H1 (cell line): ENCODE data around the gene LRRC42. TPM values are rescaled to one million over a fixed set of nuclear protein-coding genes. Genes with fewer than 3 reads are reported as not detected.

Experiments used
- ATF2 ChIP-seq: IDR thresholded peaks from 2 replicates; pipeline ENCODE4 v1.6.1; 2012; ENCODE audit warnings: low read length, inconsistent platforms
- BACH1 ChIP-seq: IDR thresholded peaks from 2 replicates; pipeline ENCODE4 v1.6.1; 2012; ENCODE audit warnings: low read length, improper control_type of control experiment
- BCL11A ChIP-seq, 2 experiments: IDR thresholded peaks; one replicate each; pipeline ENCODE4 v1.6.1; 2011; ENCODE audit warnings: low read depth in 2 of 2, low read length in 2 of 2, mild to moderate bottlenecking in 2 of 2
- BRCA1 ChIP-seq: IDR thresholded peaks from 2 replicates; pipeline ENCODE4 v1.6.1; 2012; ENCODE audit warnings: low read depth, low read length, improper control_type of control experiment
- CEBPB ChIP-seq: IDR thresholded peaks from 2 replicates; pipeline ENCODE4 v1.6.1; 2012; ENCODE audit warnings: low read depth, low read length
- CTBP2 ChIP-seq: IDR thresholded peaks from 2 replicates; pipeline ENCODE4 v1.7.0; 2011; ENCODE audit warnings: borderline replicate concordance, mild to moderate bottlenecking, moderate library complexity, mixed read lengths, low read length; ENCODE audit not compliant: insufficient read depth, insufficient read length
- CTCF ChIP-seq, 3 experiments: IDR thresholded peaks; 1 replicate in 2 of 3; 2 replicates in 1 of 3; pipeline versions ENCODE4 v1.5.1 to v1.6.1; 2011; ENCODE audit warnings: low read length in 3 of 3, mild to moderate bottlenecking in 3 of 3, inconsistent platforms in 2 of 3, low read depth in 1 of 3, moderate library complexity in 1 of 3; ENCODE audit not compliant: insufficient read depth in 1 of 3; ENCODE audit errors: control extremely low read depth in 1 of 3
- E2F6 ChIP-seq: IDR thresholded peaks from 2 replicates; pipeline ENCODE4 v1.6.1; 2012; ENCODE audit warnings: inconsistent platforms
- EGR1 ChIP-seq: IDR thresholded peaks from 2 replicates; pipeline ENCODE4 v1.6.1; 2011; ENCODE audit warnings: low read depth, low read length, borderline replicate concordance
- JUN ChIP-seq: IDR thresholded peaks from 2 replicates; pipeline ENCODE4 v1.6.1; 2011; ENCODE audit warnings: low read depth, mild to moderate bottlenecking, improper control_type of control experiment, low read length
- KDM4A ChIP-seq: IDR thresholded peaks from one replicate; pipeline ENCODE4 v1.7.1; 2012; ENCODE audit warnings: low read depth, mild to moderate bottlenecking, moderate library complexity, low read length, inconsistent platforms; ENCODE audit not compliant: severe bottlenecking
- MAX ChIP-seq: IDR thresholded peaks from 2 replicates; pipeline ENCODE4 v1.6.1; 2012; ENCODE audit warnings: inconsistent platforms
- PHF8 ChIP-seq: fragments of 200-600 bp; sonication (generic); conservative IDR thresholded peaks from 2 replicates; pipeline ENCODE4 v1.7.1; 2012; ENCODE audit warnings: low read depth, mild to moderate bottlenecking, inconsistent platforms, low read length, moderate library complexity
- RFX5 ChIP-seq: IDR thresholded peaks from 2 replicates; pipeline ENCODE4 v1.6.1; 2011; ENCODE audit warnings: low read depth, low read length, improper control_type of control experiment, borderline replicate concordance
- SIX5 ChIP-seq: IDR thresholded peaks from 2 replicates; pipeline ENCODE4 v1.6.1; 2011; ENCODE audit warnings: mild to moderate bottlenecking, low read depth, low read length
- SP2 ChIP-seq: IDR thresholded peaks from 2 replicates; pipeline ENCODE4 v1.6.1; 2012; ENCODE audit warnings: mild to moderate bottlenecking, low read length, inconsistent platforms
- TAF1 ChIP-seq: IDR thresholded peaks from 2 replicates; pipeline ENCODE4 v1.6.1; 2011; ENCODE audit warnings: mild to moderate bottlenecking, low read depth, low read length
- TBP ChIP-seq: IDR thresholded peaks from 2 replicates; pipeline ENCODE4 v1.6.1; 2011; ENCODE audit warnings: low read depth, low read length, improper control_type of control experiment
- polyA plus RNA-seq, 7 experiments: library from polyadenylated mRNA; depleted of rRNA in 3 of 7; stranded (reverse) in 5 of 7; unstranded in 2 of 7; fragments of >200 nt in 5 of 7; fragments of 200-250 nt in 2 of 7; gene quantifications; 1 replicate in 5 of 7; 2 replicates in 1 of 7; 4 replicates in 1 of 7; pipeline versions ENCODE4 v1.2.1 to v1.2.3, GENCODE V29; 2011 to 2013; ENCODE audit warnings: missing spikeins in 2 of 7, mixed read lengths in 2 of 7
- total RNA-seq: library from RNA; stranded (reverse); fragmentation: NEBNext Ultra II Directional; extraction: Animal tissue kit (Norgen Biotek cat#: 25700); gene quantifications from 2 replicates; pipeline ENCODE4 v1.2.1, GENCODE V29; 2021

Gene LRRC42
- total and polyA plus RNA-seq, 2 of the 8 experiments (the other 6 are each of a cell fraction or from before 2014, with no cell fraction given) = 38.2 to 54.1 TPM

- peak; percentile 31 for TF ChIP-seq BACH1
- no peak for TF ChIP-seq TBP
- no peak for TF ChIP-seq BCL11A (IDR thresholded peaks at IDR 0.05; ENCODE audit: low read depth in 2 of 2, low read length in 2 of 2)
- no peak for TF ChIP-seq SIX5
- no peak for TF ChIP-seq E2F6
- no peak for TF ChIP-seq CTBP2
- TF ChIP-seq EGR1 = peak; percentile 6; the same call in 1 of the 2 replicates
- peak in 1 of 3 experiments; percentile 7; a peak in 1 of 4 replicates for TF ChIP-seq CTCF (IDR thresholded peaks at IDR 0.05; ENCODE audit: control extremely low read depth in 1 of 3, insufficient read depth in 1 of 3, low read depth in 1 of 3, low read length in 3 of 3)
- TF ChIP-seq SP2 = no peak
- no peak for TF ChIP-seq MAX
- TF ChIP-seq RFX5 = no peak
- no peak for TF ChIP-seq CEBPB
- TF ChIP-seq JUN = no peak
- no peak for TF ChIP-seq BRCA1
- TF ChIP-seq TAF1 = no peak
- no peak for TF ChIP-seq KDM4A
- no peak for TF ChIP-seq ATF2
- TF ChIP-seq PHF8 = peak; percentile 58
These were observed at the start of gene LRRC42 (continued) for GRCh38 chr1:53946252-53947171.
